ENCODE measurements around the gene HDAC4.

GRCh38 chr2:239438368-239438767 lies 37.5 kb upstream of the HDAC4 start:
- TF ChIP-seq EP300 (IDR thresholded peaks at IDR 0.05), result no peak
- TF ChIP-seq CTCF (IDR thresholded peaks at IDR 0.05), result no peak
- TF ChIP-seq POLR2A (IDR thresholded peaks at IDR 0.05), result no peak

All from tibial nerve (tissue), 4 donors.